Measurements from ENCODE around the gene PLEKHF1. TPM values are rescaled to one million over a fixed set of nuclear protein-coding genes. Genes with fewer than 3 reads are reported as not detected.
A peak's percentile ranks its signal among the peaks of the same experiment; 100 is the strongest.

PLEKHF1 gene
- total and polyA plus RNA-seq, 11 donors, result 7.8 to 46.1 (median 18.0) TPM

GRCh38 chr19:29686285-29686805 lies 21.1 kb downstream of the PLEKHF1 start:
- no peaks in the 10 kb centered on the region for H3K27me3 ChIP-seq
- H3K9me3 ChIP-seq, result peaks cover 0 to 10% (median 7%) of the 10 kb centered on the region in 12 donors
- no peaks in the 10 kb centered on the region for H3K36me3 ChIP-seq
- no peak for DNase-seq
- intact Hi-C loops (cut with DNase I), result no loop called here
- peaks cover 0 to 20% (median 10%) of the 10 kb centered on the region in 12 donors for H3K4me1 ChIP-seq
- no peak overlapping the region for H3K4me3 ChIP-seq
- H3K27ac ChIP-seq, result no peak overlapping the region
- TF ChIP-seq, protein P1, sequence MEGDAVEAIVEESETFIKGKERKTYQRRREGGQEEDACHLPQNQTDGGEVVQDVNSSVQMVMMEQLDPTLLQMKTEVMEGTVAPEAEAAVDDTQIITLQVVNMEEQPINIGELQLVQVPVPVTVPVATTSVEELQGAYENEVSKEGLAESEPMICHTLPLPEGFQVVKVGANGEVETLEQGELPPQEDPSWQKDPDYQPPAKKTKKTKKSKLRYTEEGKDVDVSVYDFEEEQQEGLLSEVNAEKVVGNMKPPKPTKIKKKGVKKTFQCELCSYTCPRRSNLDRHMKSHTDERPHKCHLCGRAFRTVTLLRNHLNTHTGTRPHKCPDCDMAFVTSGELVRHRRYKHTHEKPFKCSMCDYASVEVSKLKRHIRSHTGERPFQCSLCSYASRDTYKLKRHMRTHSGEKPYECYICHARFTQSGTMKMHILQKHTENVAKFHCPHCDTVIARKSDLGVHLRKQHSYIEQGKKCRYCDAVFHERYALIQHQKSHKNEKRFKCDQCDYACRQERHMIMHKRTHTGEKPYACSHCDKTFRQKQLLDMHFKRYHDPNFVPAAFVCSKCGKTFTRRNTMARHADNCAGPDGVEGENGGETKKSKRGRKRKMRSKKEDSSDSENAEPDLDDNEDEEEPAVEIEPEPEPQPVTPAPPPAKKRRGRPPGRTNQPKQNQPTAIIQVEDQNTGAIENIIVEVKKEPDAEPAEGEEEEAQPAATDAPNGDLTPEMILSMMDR (IDR thresholded peaks at IDR 0.05), result no peak
- TF ChIP-seq POLR2A (IDR thresholded peaks at IDR 0.05), result no peak
- 92 to 95% (median 94%) methylated on average over 8 of the region's 8 CpGs for WGBS, 4 donors
- no peak for ATAC-seq

- no peaks in the 10 kb centered on the region for H3K27me3 ChIP-seq
- ATAC-seq (peak; percentile 34 to 65 (median 50)), DNase-seq (no peak)
- no peaks in the 10 kb centered on the region for H3K36me3 ChIP-seq
- TF ChIP-seq POLR2A (IDR thresholded peaks at IDR 0.05), result no peak
- TF ChIP-seq, protein P1 (IDR thresholded peaks at IDR 0.05), result no peak
- peak overlapping the region in 4 of 12 donors; percentile 31 to 62 (median 47) for H3K27ac ChIP-seq
- H3K9me3 ChIP-seq, result peaks cover 0 to 10% (median 7%) of the 10 kb centered on the region in 12 donors
- peak overlapping the region in 3 of 12 donors; percentile 15 to 43 (median 18) for H3K4me3 ChIP-seq
- H3K4me1 ChIP-seq, result peaks cover 0 to 10% (median under 1%) of the 10 kb centered on the region in 12 donors
- intact Hi-C loops (cut with DNase I), result no loop called here
- 78 to 82% (median 80%) methylated on average over 17 of the region's 17 CpGs for WGBS, 4 donors
Observed at GRCh38 chr19:29687244-29687896, 22.1 kb downstream of the PLEKHF1 start.

- no peaks in the 10 kb centered on the region for H3K27me3 ChIP-seq
- 73 to 76% (median 75%) methylated on average over 18 of the region's 18 CpGs for WGBS, 4 donors
- no peak overlapping the region for H3K27ac ChIP-seq
- ATAC-seq (no peak), DNase-seq (no peak)
- no peaks in the 10 kb centered on the region for H3K36me3 ChIP-seq
- no peak for TF ChIP-seq POLR2A (IDR thresholded peaks at IDR 0.05)
- TF ChIP-seq, protein P1 (IDR thresholded peaks at IDR 0.05), result no peak
- H3K4me3 ChIP-seq, result peak overlapping the region in 1 of 12 donors; percentile 43
- intact Hi-C loops (cut with DNase I), result no loop called here
- H3K4me1 ChIP-seq, result peaks cover 0 to 8% (median 0%) of the 10 kb centered on the region in 12 donors
- peaks cover 0 to 10% (median 7%) of the 10 kb centered on the region in 12 donors for H3K9me3 ChIP-seq
Observed at GRCh38 chr19:29687897-29688728, 22.9 kb downstream of the PLEKHF1 start.

- Histone ChIP-seq H3K9me3 (peaks cover 0 to 10% (median 7%) of the 10 kb centered on the region in 12 donors), H3K27ac (no peak overlapping the region), H3K36me3 (no peaks in the 10 kb centered on the region), H3K4me3 (no peak overlapping the region), H3K4me1 (peaks cover 0 to 10% (median 2%) of the 10 kb centered on the region in 12 donors), H3K27me3 (no peaks in the 10 kb centered on the region)
- intact Hi-C loops (cut with DNase I), result loop anchor here in 4 of 10 donors (1.0 to 5.0 kb wide), 3 partner anchors 79 to 81 kb away; no protein-coding TSS in a partner anchor
- 42 to 55% (median 48%) methylated on average over 2 of the region's 2 CpGs for WGBS, 4 donors
- DNase-seq (no peak), ATAC-seq (peak in 1 of 4 donors; percentile 17)
- TF ChIP-seq, protein P1 (IDR thresholded peaks at IDR 0.05), result peak in 10 of 12 donors; percentile 14 to 45 (median 34)
- no peak for TF ChIP-seq POLR2A (IDR thresholded peaks at IDR 0.05)
Observed at GRCh38 chr19:29690842-29691241, 25.6 kb downstream of the PLEKHF1 start.
